Measurements from ENCODE around the gene RTBDN.
A peak's percentile ranks its signal among the peaks of the same experiment; 100 is the strongest.
"Not testable (repeated sequence)": the region's sequence is repeated elsewhere in the genome, so short reads cannot be mapped to it uniquely, and the experiment has no call there.

The RTBDN gene

DNA sequence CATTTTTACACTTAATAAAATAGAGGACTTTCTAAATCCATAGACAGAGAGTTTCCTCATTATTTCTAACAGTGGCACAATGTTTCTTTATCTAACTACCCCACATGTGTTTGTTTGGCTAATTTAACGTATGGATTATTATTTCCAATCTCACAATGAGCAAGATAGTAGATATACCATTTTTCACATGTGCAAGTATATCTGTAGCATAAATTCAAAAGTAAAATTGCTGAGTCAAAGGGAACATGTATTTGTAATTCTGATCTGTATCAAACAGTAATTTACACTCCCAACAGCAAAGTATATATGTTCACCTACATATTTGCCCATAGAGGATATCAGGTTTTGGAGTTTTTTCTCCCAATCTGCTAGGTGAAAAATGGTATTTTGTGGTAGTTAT is 22.3 kb upstream of the RTBDN start:
- DNase-seq: no peak

- peak; percentile 63 for DNase-seq
Observed at GRCh38 chr19:12847159-12848139, 13.1 kb upstream of the RTBDN start.

- not testable (repeated sequence) for DNase-seq
Observed at GRCh38 chr19:12846613-12847012, 12.2 kb upstream of the RTBDN start.

DNA sequence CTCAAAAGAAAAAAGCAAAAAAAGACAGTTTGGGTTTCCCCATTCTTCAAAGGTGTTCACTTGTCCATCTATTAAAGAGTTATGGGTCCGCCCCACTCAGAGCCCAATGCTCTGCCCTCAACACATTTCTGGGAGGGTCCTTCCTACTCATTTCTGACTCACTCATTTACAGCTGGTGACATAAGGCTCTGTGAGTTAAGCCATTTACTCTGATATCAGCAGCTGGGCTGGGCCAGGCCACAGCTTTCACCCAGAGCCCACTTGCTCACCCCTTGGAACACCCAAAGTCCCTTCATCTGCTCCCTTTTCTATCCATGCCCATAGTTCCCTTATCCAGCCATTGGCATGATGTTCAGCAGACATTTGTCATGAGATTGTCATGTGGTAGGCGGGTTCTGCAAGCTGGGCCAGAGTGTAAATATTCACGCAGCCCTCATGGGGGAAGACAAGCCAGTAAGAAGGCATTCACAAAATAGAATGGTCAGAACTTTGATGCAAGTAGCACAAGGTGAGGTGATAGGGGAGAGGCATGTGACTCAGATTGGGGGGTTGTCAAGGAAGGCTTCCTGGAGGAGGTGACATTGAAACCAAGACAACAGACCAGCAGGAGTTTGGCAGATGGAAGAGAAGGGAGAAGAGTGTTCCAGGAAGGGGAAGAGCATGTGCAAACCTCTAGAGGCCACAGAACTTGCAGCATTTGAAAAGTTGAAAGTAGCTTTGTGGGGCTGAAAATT is 9.8 kb upstream of the RTBDN start:
- DNase-seq: no peak

DNA sequence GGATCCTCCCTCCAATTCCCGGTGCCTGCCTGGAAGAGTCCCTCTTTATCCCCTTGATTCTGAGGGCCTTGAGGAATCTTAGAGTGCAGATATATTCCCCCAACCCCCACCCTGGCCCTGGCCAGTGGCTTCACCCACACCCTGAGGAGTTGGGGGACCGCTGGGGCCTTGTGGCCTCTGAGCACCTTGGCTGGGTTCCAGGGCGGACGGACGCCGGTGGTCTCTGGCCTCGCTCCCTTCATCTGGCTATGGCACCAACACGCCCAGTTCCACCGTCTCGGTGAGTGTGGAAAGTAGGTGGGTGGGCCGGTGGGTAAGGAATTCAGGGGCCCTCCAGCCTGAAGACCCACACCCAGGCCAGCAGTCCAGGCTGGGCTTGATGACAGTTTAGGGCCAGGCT is 8.9 kb upstream of the RTBDN start:
- no peak for DNase-seq

- DNase-seq: no peak
Observed at GRCh38 chr19:12842511-12842910, 8.1 kb upstream of the RTBDN start.

- peak; percentile 26 for DNase-seq
Observed at GRCh38 chr19:12841094-12841493, 6.7 kb upstream of the RTBDN start.

DNA sequence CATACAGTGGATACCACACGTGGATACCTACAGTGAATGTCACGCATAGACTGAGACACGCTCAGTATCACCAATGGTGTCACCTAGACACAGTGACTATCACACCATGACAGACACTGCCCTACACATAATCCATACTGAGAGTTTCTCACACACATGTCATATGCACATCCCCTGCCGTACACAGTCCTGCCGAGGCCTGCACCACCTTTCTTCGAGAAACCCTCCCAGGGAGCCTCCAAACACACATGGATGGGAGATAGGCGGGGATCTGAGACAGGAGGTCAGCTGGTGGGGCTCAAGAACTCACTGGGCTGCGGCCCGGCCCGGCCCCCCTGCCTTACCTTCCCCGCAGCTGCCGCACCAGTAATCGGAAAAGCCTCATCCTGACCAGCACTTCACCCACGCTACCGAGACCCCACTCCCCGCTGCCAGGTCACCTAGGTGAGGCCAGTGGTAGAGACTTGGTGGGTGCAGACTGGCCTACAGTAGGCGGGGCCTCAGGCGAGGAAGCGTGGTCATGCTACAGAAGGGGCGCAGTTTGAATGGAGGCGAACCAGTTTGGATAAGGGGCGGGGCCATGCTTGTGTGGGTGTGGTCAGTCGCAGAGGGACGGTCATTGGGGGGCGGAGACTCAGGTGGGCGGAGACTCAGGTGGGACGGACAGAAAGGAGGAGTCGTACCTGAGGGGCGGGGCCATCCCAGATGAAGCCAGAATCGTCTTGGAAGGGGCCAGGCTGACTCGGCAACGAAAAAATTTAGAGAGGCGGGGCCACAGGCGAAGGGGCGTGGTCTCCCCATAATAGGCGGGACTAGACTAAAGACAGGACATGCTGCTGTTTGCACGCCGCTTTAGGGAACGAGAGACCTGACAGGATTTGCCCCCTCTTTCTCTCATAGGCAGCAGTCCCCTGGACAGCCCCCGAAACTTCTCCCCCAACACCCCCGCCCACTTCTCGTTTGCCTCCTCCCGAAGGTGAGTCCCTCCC is 6.0 kb upstream of the RTBDN start:
- DNase-seq: peak; percentile 68

DNA sequence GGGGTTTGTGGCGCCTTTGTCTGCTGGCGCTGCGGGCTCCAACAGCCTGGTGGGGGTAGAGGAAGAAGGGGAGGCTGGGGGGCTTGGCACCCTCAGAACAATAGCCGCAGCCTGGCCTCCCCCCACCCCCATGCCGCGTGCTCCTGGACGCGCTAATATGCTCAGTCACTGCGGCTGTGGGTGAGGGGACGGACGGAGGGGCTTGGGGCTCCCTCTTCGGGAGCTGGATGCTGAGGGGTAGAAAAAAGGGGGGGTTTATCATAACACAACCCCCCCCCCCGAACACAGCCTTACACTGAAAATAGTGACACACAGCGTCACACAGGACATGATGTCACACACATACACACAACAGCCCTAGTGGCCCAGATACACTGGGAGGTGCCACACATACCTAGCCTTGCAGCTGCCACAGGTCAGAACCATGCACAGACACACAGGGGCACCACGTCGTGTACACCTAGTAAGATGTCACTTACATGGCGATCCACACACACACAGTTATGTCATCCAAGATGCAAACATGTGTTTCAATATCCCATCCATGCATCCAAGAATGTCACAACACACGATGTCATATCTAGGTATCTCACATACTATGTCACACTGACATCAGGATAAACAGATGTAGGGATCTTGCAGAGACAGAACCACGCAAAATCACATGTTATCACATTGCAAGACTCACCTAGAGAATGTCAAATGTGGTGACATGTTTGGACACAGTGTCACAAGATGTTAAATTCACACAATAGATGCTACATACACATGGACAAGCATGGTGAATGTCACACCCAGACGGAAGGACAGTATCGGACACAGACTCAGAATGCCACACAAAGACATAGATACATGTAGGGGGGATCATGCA is 4.7 kb upstream of the RTBDN start:
- no peak for DNase-seq

- no peak for DNase-seq
Observed at GRCh38 chr19:12838182-12838885, 4.0 kb upstream of the RTBDN start, which contains the start of gene MAST1. MAST1 (plus strand) TSS chr19:12838515; CDS start chr19:12838573, 58 bp downstream.

DNA sequence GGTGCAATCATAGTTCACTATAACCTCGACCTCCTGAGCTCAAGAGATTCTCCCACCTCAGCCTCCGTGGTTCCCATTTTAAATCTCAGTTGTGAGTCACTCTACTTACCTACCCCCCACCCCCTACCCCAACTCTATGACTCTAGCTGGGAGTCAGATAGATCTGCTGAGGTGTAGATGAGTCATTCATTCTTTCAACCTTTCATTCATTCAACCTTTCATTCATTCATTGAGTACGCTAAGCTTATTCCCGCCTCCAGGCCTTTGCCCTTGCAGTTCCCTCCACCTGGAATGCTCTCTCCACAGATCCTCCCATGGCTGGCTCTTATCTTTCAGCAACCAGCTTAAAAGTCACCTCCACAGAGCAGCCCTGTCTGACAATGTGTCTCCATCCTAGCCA is 2.8 kb upstream of the RTBDN start:
- DNase-seq: peak; percentile 41

DNA sequence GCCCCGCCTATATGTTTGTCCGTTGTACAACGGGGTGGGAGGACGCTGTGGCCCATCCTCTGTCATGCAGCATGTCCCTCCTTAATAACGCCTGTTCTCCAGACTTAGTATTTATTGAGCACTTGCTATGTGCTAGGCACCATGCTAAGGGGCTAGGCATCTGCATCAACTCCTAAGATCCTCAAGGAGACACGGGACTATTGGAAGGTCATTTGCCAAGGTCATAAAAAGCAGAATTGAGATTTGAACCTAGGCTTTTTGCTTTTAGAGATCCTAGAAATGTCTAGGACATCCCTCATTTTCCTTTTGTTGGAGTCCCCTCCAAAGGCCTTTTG is 2.1 kb upstream of the RTBDN start:
- DNase-seq: no peak

- no peak for DNase-seq
Observed at GRCh38 chr19:12834976-12835757, 788 bp upstream of the RTBDN start.

DNA sequence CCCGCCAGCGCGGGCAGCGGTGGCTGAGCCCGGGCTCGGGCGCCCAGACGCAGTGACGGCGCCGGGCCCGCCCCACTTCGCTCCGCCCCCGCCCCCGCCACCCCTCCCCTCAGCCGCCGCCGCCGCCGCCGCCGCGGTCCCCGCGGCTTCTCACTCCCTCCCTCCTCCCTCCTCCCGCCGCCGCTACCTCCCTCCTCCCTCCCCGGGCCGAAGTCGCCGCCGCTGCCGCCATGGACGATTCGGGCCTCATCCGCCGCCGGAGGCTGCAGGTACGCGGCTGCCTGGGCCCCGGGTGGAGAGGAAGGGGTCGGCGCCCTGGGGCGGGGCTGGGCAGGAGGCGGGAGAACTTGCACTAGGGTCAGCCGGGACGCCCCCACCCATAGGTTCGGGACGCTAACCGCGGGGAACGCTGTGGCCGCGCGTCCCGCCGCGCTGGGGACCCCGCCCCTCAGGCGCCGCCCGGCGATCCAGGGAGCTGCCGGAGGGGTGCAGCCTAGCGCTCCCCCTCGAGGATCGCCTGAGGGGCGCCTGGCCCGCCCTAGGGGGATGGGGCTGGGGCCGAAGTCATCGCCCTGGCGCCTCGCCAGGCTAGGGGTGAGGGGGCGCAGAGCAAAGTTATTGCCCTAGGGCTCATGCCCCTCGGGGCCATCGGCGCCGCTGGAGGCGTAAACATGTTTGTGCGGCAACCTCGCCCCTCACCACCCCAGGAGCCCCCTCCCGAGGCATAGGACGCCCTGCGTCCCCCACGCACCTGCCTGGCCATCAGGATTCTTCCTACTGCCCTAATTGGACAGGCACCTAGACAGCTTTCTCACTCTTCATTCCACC is 427 bp downstream of the RTBDN start:
- DNase-seq: no peak

DNA sequence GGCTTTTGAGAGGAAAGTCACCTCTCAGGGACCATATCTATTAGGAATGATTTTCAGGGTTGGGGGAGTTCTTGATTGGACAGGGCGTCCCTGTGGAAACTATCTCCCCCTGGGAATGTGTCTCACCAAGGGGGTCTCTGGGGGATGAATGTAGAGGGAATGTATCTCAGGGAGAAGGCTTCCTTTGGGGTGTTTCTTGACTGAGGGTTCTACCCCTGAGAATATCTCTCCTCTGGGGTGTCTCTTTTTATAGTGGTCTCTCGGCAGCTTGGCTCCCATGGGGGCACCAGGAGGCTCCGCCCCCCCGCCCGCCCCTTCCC is 1.0 kb downstream of the RTBDN start:
- no peak for DNase-seq

DNA sequence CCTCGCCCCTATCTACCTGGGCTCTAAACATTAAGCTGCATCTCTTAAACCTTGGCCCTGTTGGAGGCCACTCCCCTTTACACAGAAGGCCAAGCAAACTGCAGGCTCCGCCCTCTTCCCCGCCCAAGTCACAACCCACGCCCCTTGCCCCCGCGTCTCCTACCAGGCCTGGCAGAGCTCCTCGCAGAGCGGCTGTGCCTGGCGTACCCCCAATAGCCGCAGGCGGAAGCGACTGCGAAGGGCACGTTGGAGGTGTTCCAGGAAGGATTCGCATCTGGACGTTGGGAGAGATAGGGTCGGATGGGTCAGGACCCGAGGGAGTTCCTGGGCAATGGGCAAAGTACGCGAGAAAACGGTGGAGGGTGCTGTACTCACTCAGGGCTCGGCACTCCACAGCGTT is 5.9 kb downstream of the RTBDN start:
- DNase-seq: peak; percentile 28

DNA sequence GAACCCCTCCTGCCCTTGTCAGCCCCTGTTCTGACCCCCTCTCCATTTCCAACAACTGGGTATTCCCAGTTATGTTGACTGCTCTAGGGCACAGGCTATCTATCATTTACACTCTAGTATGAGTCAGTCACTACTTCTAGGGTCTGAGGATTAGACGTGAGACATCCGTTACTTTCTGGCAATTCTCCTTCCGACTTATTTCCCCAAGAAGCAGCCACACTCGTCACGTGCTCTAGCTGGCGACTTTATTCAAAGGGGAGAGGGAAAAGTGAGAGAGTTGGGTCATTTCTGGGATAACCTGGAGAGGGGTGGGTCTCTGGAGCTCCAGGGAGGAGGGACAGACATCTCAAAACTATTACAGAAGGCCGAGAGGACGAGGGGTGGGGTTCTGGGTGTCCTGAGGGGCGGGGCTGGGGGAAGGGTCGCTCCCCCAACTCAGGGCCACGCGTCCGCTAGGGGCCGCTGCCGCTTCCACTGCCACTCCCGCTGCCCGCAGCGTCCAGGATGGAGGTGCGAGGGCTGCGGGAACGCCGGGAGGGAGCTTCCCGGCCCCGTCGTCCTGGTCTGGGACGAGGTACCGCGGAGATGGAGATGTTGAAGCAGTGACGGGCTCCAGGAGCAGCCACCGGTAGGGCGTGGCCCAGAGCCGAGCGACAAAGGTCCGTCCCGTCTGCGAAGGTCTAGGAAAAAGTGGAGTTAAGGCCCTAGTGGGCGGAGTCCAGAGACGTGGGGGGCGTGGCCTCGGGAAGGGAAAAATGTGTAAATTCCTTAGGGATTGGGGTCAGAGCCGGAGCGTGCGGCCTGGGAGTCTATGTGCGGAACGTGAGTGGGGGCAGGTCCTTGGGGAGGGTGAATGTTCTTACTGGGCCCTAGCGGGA is 8.9 kb downstream of the RTBDN start:
- no peak for DNase-seq

DNA sequence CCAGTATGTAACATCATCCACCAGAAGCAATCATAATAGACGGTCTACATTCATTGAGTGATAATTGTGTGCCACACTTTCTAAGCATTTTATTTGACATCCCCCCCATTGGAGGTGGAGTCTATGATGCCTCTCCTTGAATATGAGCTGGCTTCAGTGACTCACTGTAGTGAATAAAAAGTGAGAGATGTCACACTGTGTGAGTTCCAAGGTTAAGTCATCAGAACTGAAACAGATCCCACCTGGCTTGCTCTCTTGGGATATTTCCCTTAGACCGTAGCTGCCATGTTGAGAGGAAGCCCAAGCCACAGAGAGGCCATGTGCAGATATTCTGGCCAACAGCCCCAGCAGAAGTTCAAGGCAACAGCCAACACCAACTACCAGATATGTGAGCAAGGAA is 12.6 kb downstream of the RTBDN start:
- DNase-seq: no peak

Measured in NCI-H226 (cell line).